Activated T-cell treated with anti-CD3 and anti-CD28 coated beads, Interleukin-2, amount 50 U/mL, for 24 hours (primary cell): ENCODE measurements around the gene BEND6.

Experiments
- DNase-seq: peaks from one replicate; pipeline ENCODE4 v3.0.0-alpha.2; 2020
- H3K27ac Mint-ChIP-seq: 2 replicates; pipeline ENCODE4 v1.8.0; 2020; ENCODE audit warnings: mild to moderate bottlenecking, mixed read lengths
- H3K27me3 Mint-ChIP-seq: 2 replicates; pipeline ENCODE4 v1.8.0; 2020; ENCODE audit warnings: mixed read lengths
- H3K36me3 Mint-ChIP-seq: 2 replicates; pipeline ENCODE4 v1.8.0; 2020; ENCODE audit warnings: low read depth, mixed read lengths
- H3K4me1 Mint-ChIP-seq: 2 replicates; pipeline ENCODE4 v1.8.0; 2020; ENCODE audit warnings: low read depth, mixed read lengths
- H3K4me3 Mint-ChIP-seq: 2 replicates; pipeline ENCODE4 v1.8.0; 2020; ENCODE audit warnings: mild to moderate bottlenecking, moderate library complexity, mixed read lengths
- H3K9me3 Mint-ChIP-seq: 2 replicates; pipeline ENCODE4 v1.8.0; 2020; ENCODE audit warnings: mixed read lengths

Gene BEND6

GRCh38 chr6:56932910-56933477 is 21.9 kb upstream of the BEND6 start:
- H3K4me3 Mint-ChIP-seq, result no peak overlapping the region
- no peaks in the 10 kb centered on the region for H3K36me3 Mint-ChIP-seq
- H3K27ac Mint-ChIP-seq, result no peak overlapping the region
- peaks cover 46% of the 10 kb centered on the region for H3K27me3 Mint-ChIP-seq
- DNase-seq, result no peak
- no peaks in the 10 kb centered on the region for H3K9me3 Mint-ChIP-seq
- H3K4me1 Mint-ChIP-seq, result peaks cover 2% of the 10 kb centered on the region

DNA sequence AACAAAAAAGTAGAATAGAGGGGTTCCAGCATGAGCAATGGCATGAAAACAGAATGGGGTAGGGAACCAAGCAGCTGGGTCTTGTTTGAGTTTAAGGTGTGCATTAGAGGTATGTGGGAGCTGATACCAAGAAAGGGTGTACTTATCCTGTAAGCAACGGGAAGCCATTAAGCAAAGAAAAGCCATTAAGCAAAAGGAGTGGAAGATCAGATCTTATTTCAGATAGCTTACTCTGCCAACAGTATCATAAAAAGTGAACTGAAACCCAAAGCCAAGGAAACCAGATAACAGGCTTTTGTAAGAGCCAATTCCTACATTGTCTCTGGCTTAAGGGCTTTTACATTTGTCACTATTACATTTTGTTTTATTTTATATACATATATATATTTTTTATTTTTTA is 21.3 kb upstream of the BEND6 start:
- Mint-ChIP-seq H3K4me3 (no peak overlapping the region), H3K27me3 (peaks cover 44% of the 10 kb centered on the region), H3K4me1 (peaks cover 9% of the 10 kb centered on the region), H3K27ac (no peak overlapping the region), H3K36me3 (no peaks in the 10 kb centered on the region), H3K9me3 (no peaks in the 10 kb centered on the region)
- no peak for DNase-seq

- Mint-ChIP-seq H3K9me3 (peaks cover 4% of the 10 kb centered on the region), H3K27me3 (peaks cover 42% of the 10 kb centered on the region), H3K4me3 (no peak overlapping the region), H3K36me3 (no peaks in the 10 kb centered on the region), H3K4me1 (peaks cover 10% of the 10 kb centered on the region), H3K27ac (no peak overlapping the region)
- DNase-seq, result no peak
These were observed 20.0 kb upstream of the BEND6 start for GRCh38 chr6:56934876-56935275.

DNA sequence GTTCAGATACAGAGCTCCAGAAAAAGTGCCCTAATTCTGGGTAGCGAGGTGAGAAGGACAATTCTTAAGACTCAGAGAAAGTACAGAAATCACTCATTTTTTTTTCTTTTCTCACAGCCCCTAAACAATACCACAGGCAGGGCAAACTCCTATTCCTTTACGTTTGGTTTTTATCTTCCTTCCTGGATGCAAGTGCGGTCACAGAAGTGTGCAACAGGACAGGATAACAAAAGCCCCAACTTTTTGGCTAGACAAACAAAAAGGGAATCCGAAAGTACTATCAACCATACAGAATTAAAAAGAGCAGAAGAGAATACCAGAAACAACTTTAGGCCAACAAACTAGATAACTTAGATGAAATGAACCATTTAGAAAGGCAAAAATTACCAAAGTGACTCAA is 18.4 kb upstream of the BEND6 start:
- Mint-ChIP-seq H3K27me3 (peaks cover 35% of the 10 kb centered on the region), H3K36me3 (no peaks in the 10 kb centered on the region), H3K9me3 (peaks cover 8% of the 10 kb centered on the region), H3K27ac (no peak overlapping the region), H3K4me3 (no peak overlapping the region), H3K4me1 (peaks cover 10% of the 10 kb centered on the region)
- no peak for DNase-seq

GRCh38 chr6:56938649-56939191 is 16.2 kb upstream of the BEND6 start:
- Mint-ChIP-seq H3K36me3 (no peaks in the 10 kb centered on the region), H3K27me3 (peaks cover 19% of the 10 kb centered on the region), H3K4me1 (peaks cover 10% of the 10 kb centered on the region), H3K27ac (peak overlapping the region; percentile 12), H3K9me3 (peaks cover 11% of the 10 kb centered on the region), H3K4me3 (no peak overlapping the region)
- DNase-seq, result no peak

DNA sequence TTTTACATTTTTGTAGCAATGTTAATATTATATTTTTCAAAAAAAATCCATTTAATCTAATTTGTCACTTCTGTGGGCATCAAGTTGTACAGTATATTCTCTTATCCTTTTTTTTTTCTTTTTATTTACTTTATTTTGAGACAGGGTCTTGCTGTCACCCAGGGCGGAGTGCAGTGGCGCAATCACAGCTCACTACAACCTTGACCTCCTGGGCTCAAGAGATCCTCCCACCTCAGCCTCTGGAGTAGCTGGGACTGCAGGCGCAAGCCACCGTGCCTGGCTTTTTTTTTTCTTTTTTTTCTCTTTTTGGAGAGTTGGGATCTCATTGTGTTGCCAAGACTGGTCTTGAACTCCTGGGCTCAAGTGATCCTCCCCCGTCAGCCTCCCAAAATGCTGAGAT is 14.4 kb upstream of the BEND6 start:
- no peak for DNase-seq
- H3K27me3 Mint-ChIP-seq, result peaks cover 24% of the 10 kb centered on the region
- H3K4me3 Mint-ChIP-seq, result no peak overlapping the region
- H3K36me3 Mint-ChIP-seq, result no peaks in the 10 kb centered on the region
- H3K27ac Mint-ChIP-seq, result no peak overlapping the region
- peaks cover 10% of the 10 kb centered on the region for H3K4me1 Mint-ChIP-seq
- peaks cover 11% of the 10 kb centered on the region for H3K9me3 Mint-ChIP-seq

DNA sequence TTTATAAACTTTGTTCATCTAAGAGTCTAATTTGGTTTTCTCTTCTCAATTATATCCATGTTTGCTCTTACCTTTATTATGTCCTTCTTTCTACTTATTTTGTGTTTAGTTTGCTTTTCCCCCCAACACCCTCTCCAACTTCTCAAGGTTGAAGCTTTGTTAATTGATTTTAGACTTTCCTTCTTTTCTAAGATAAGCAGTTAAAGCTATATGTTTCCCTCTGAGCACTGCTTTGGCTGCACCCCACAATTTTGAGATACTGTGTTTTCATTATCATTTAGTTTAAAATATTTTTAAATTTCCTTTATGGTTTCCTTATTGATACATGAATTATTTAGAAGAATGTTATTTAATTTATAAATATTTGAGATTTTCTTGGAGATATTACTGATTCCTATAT is 13.9 kb upstream of the BEND6 start:
- Mint-ChIP-seq H3K9me3 (peaks cover 11% of the 10 kb centered on the region), H3K4me1 (peaks cover 10% of the 10 kb centered on the region), H3K27ac (no peak overlapping the region), H3K4me3 (no peak overlapping the region), H3K27me3 (peaks cover 29% of the 10 kb centered on the region), H3K36me3 (no peaks in the 10 kb centered on the region)
- no peak for DNase-seq

DNA sequence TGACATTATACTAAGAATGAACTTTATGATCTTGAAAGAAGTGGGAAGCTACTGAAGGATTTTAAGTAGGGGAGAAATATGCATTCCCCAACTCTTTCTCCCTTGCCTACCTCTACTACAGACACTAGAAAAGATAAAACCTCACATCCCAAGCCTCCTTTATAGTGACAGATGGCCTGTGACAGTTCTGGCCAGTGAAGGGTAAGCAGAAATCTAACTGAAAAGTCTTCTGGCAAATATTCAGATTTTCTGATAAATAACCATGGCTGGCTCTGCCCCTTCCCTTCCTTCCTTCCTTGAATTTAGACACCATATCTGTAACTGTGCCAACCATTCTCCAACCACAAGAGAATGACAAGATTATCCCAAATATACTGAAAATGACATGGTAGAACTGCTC is 10.2 kb upstream of the BEND6 start:
- peaks cover 7% of the 10 kb centered on the region for H3K9me3 Mint-ChIP-seq
- H3K27me3 Mint-ChIP-seq, result peaks cover 47% of the 10 kb centered on the region
- no peaks in the 10 kb centered on the region for H3K4me1 Mint-ChIP-seq
- H3K27ac Mint-ChIP-seq, result no peak overlapping the region
- H3K4me3 Mint-ChIP-seq, result no peak overlapping the region
- DNase-seq, result no peak
- H3K36me3 Mint-ChIP-seq, result no peaks in the 10 kb centered on the region

GRCh38 chr6:56946368-56946767 is 8.5 kb upstream of the BEND6 start:
- no peaks in the 10 kb centered on the region for H3K36me3 Mint-ChIP-seq
- no peak for DNase-seq
- H3K4me1 Mint-ChIP-seq, result peaks cover 3% of the 10 kb centered on the region

DNA sequence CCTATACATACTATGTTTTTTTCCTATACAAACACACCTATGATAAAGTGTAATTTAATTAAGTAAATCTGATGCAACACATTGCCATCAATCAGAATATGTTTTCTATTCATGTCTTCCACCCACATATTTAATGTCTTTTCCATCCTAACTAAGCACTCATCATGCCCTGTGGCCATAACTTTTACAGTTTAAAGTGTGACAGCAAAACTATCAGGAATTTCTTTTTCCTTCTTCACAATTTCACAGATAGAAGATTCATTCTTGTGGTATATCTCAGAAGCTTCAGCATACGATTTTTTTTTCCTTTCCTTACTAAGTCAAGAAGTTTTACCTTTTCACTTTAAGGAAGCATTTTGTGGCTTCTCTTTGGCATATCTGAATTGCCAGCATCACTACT is 7.0 kb upstream of the BEND6 start:
- Mint-ChIP-seq H3K27me3 (peaks cover 71% of the 10 kb centered on the region), H3K4me1 (peaks cover 3% of the 10 kb centered on the region), H3K27ac (no peak overlapping the region), H3K4me3 (no peak overlapping the region), H3K36me3 (no peaks in the 10 kb centered on the region), H3K9me3 (no peaks in the 10 kb centered on the region)
- no peak for DNase-seq

More at GRCh38 chr6:56946368-56946767, 8.5 kb upstream of the BEND6 start:
- peaks cover 57% of the 10 kb centered on the region for H3K27me3 Mint-ChIP-seq
- no peak overlapping the region for H3K4me3 Mint-ChIP-seq
- H3K9me3 Mint-ChIP-seq, result peaks cover 3% of the 10 kb centered on the region
- H3K27ac Mint-ChIP-seq, result no peak overlapping the region

DNA sequence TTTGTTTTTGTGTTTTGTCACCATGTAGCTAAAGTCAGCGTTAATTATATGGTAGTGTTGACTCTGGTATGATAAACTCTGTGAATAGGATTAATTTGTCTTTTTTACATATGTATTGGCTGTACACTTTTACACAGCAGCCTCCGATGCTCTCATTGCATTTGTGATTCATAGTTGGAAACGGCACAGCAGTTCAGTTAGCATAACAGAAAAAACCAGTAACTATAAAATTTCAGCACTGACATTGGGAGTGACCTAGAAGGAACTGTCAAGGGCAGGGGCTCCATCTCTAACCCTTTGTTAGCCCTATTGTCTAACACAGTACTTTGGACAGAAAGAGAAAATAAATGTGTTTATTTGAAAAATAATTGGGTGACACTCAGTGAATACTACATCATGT is 5.6 kb upstream of the BEND6 start:
- peaks cover 82% of the 10 kb centered on the region for H3K27me3 Mint-ChIP-seq
- peaks cover 15% of the 10 kb centered on the region for H3K4me1 Mint-ChIP-seq
- no peaks in the 10 kb centered on the region for H3K9me3 Mint-ChIP-seq
- H3K27ac Mint-ChIP-seq, result no peak overlapping the region
- no peak for DNase-seq
- no peak overlapping the region for H3K4me3 Mint-ChIP-seq
- no peaks in the 10 kb centered on the region for H3K36me3 Mint-ChIP-seq

DNA sequence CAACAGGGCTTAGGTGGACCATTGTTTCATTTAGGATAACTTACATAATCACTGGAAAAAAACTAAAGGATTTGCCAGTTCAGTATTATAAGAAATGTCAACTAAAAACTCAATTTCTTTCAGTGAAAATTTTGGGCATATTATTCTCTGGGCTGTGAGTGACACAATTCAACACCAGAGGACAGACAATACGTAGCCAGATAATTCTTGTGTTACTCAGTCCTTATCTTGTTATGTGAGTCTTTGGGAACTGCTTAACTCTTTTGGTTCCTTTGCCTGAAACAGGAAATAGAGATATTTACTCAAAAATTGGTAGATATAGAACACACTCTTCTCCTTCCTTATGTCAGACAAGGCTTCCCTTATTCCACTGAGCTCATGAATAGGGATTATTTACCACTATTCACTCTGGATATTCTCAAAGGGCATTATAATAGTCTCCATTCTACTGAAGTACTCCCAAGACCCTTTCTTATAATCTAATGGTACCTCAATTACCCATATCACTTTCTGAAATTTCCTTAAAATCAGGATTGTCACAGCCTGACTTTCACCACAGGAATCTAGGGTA is 4.9 kb upstream of the BEND6 start:
- H3K27me3 Mint-ChIP-seq, result peaks cover 80% of the 10 kb centered on the region
- peaks cover 16% of the 10 kb centered on the region for H3K4me1 Mint-ChIP-seq
- no peaks in the 10 kb centered on the region for H3K9me3 Mint-ChIP-seq
- no peak for DNase-seq
- H3K4me3 Mint-ChIP-seq, result no peak overlapping the region
- no peak overlapping the region for H3K27ac Mint-ChIP-seq
- H3K36me3 Mint-ChIP-seq, result no peaks in the 10 kb centered on the region

GRCh38 chr6:56951049-56951831 is 3.7 kb upstream of the BEND6 start:
- peaks cover 24% of the 10 kb centered on the region for H3K4me1 Mint-ChIP-seq
- no peak overlapping the region for H3K4me3 Mint-ChIP-seq
- no peaks in the 10 kb centered on the region for H3K36me3 Mint-ChIP-seq
- peaks cover 80% of the 10 kb centered on the region for H3K27me3 Mint-ChIP-seq
- H3K27ac Mint-ChIP-seq, result no peak overlapping the region
- no peak for DNase-seq
- no peaks in the 10 kb centered on the region for H3K9me3 Mint-ChIP-seq

- Mint-ChIP-seq H3K4me1 (peaks cover 24% of the 10 kb centered on the region), H3K36me3 (no peaks in the 10 kb centered on the region), H3K27me3 (peaks cover 79% of the 10 kb centered on the region), H3K27ac (peak overlapping the region; percentile 80), H3K9me3 (no peaks in the 10 kb centered on the region), H3K4me3 (peak overlapping the region; percentile 82)
- DNase-seq, result peak; percentile 43
These were observed 1.1 kb upstream of the BEND6 start for GRCh38 chr6:56953597-56954402.
